ENCODE data around the gene EPHA6. TPM values are rescaled to one million over a fixed set of nuclear protein-coding genes. Genes with fewer than 3 reads are reported as not detected.

Gene EPHA6
- total and polyA plus RNA-seq, 9 of the 15 experiments (the other 6 are each of a cell fraction or from before 2014, with no cell fraction given), result not detected

GRCh38 chr3:96900566-96900965 is 86.2 kb downstream of the EPHA6 start:
- BruUV-seq (replicated peaks), result no TSS peak
- H3K79me2 ChIP-seq (ENCODE audit: control insufficient read depth, insufficient read depth, low read length), result no peaks in the 10 kb centered on the region
- H3K9me1 ChIP-seq (ENCODE audit: control insufficient read depth, insufficient read depth, low read length), result no peaks in the 10 kb centered on the region
- ATAC-seq, result no peak
- H3K4me3 ChIP-seq, result no peak overlapping the region
- H3K9me3 ChIP-seq (replicated peaks; ENCODE audit: control insufficient read depth, insufficient read depth, low read depth, low read length), result no peaks in the 10 kb centered on the region
- H3K9ac ChIP-seq (ENCODE audit: insufficient read depth in 1 of 2, low read depth in 2 of 2, low read length in 2 of 2), result no peak overlapping the region
- ChIA-PET POLR2A (no interaction called here), CTCF (ENCODE audit: low intra/inter-chr PET ratio) (no interaction called here)
- FAIRE-seq, result no peak
- H3K36me3 ChIP-seq (ENCODE audit: control insufficient read depth, insufficient read depth, low read length), result no peaks in the 10 kb centered on the region
- no peak overlapping the region for H3K27ac ChIP-seq (ENCODE audit: extremely low read depth, low read depth, low read length)
- H3K27me3 ChIP-seq (ENCODE audit: control insufficient read depth in 2 of 2, insufficient read depth in 2 of 2, low read length in 2 of 2), result no peaks in the 10 kb centered on the region
- in situ Hi-C loops (cut with MboI), result no loop called here
- WGBS (ENCODE audit: insufficient coverage, low coverage, missing lambda C conversion rate), result 2% methylated on average over 3 of the region's 4 CpGs
- H2AFZ ChIP-seq (ENCODE audit: low read depth, low read length), result no peak overlapping the region
- H4K20me1 ChIP-seq (replicated peaks; ENCODE audit: control insufficient read depth, insufficient read depth, low read length), result no peaks in the 10 kb centered on the region
- intact Hi-C loops (cut with micrococcal nuclease), result no loop called here
- TF ChIP-seq EZH2 (IDR thresholded peaks at IDR 0.05; ENCODE audit: borderline replicate concordance, low read depth, low read length), result no peak
- TF ChIP-seq ZNF76 (CRISPR knock-in tag; IDR thresholded peaks at IDR 0.05; ENCODE audit: borderline replicate concordance), result no peak
- TF ChIP-seq, protein P1, sequence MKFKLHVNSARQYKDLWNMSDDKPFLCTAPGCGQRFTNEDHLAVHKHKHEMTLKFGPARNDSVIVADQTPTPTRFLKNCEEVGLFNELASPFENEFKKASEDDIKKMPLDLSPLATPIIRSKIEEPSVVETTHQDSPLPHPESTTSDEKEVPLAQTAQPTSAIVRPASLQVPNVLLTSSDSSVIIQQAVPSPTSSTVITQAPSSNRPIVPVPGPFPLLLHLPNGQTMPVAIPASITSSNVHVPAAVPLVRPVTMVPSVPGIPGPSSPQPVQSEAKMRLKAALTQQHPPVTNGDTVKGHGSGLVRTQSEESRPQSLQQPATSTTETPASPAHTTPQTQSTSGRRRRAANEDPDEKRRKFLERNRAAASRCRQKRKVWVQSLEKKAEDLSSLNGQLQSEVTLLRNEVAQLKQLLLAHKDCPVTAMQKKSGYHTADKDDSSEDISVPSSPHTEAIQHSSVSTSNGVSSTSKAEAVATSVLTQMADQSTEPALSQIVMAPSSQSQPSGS (CRISPR knock-in tag; IDR thresholded peaks at IDR 0.05), result no peak
- no peak for TF ChIP-seq THRB (CRISPR knock-in tag; conservative IDR thresholded peaks at IDR 0.05)
- no peak for TF ChIP-seq NR2C1 (IDR thresholded peaks at IDR 0.05)
- no peak for TF ChIP-seq NR2C1 (tag; IDR thresholded peaks at IDR 0.05)
- no peak for TF ChIP-seq ZC3H4 (CRISPR knock-in tag; IDR thresholded peaks at IDR 0.05; ENCODE audit: borderline replicate concordance)
- TF ChIP-seq PKNOX1 (IDR thresholded peaks at IDR 0.05), result no peak
- no peak for TF ChIP-seq C11orf30 (IDR thresholded peaks at IDR 0.05; ENCODE audit: low read depth)
- TF ChIP-seq XRCC4 (IDR thresholded peaks at IDR 0.05; ENCODE audit: extremely low read depth, insufficient read depth, insufficient read length), result no peak
- TF ChIP-seq BRD4 (IDR thresholded peaks at IDR 0.05), result no peak
- no peak for TF ChIP-seq SETDB1 (IDR thresholded peaks at IDR 0.05; ENCODE audit: low read length)
- no peaks in the 10 kb centered on the region for H3K4me1 ChIP-seq (replicated peaks in 1 of 2; ENCODE audit: control insufficient read depth in 2 of 2, insufficient read depth in 2 of 2, low read length in 2 of 2)
- DNase-seq (ENCODE audit: extremely low read depth in 1 of 4, low spot score in 3 of 4), result no peak
- H3K4me2 ChIP-seq (ENCODE audit: insufficient read depth, low read length), result no peak overlapping the region

All from K562 (cell line).